Right lobe of liver (tissue), 4 donors: ENCODE data around the gene PNPLA7.

Experiments used
- POLR2A ChIP-seq: fragments of 450-650 bp; IDR thresholded peaks from one replicate; pipeline ENCODE4 v1.6.1; 2017; ENCODE audit warnings: antibody characterized with exemption, mild to moderate bottlenecking
- TF ChIP-seq, protein P1 (sequence below), 4 donors: fragments of 200-600 bp in 3 of 4; fragments of 450-650 bp in 1 of 4; IDR thresholded peaks; one replicate each; pipeline versions ENCODE4 v1.5.1 to v1.8.0; 2016 to 2022; ENCODE audit warnings: antibody characterized with exemption in 4 of 4, mild to moderate bottlenecking in 2 of 4
- donor health status: DM: no; HTN: no; CAD: no.
- donor health status: DM: no; HTN: no; CAD: no.
- donor health status: DM: no; HTN: yes; CAD: no.

DNA sequence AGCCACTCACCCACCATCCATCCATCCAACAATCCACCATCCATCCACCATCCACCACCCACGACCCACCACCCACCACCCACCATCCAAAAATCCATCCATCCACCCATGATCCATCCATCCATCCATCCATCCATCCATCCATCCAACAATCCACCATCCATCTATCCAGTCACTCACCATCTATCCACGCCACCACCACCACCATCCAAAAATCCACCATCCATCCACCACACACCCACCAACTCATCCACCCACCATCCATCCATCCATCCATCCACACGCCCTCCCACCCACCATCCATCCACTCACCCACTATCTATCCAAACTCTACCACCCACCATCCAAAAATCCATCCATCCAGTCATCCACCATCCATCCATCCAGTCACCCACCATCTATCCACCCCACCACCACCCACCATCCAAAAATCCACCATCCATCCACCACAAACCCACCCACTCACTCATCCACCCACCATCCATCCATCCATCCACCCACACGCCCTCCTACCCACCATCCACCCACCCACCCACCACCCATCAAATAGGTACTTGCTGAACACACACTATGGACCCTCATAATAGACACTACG, 19.5 kb upstream of the PNPLA7 start:
- TF ChIP-seq, protein P1, sequence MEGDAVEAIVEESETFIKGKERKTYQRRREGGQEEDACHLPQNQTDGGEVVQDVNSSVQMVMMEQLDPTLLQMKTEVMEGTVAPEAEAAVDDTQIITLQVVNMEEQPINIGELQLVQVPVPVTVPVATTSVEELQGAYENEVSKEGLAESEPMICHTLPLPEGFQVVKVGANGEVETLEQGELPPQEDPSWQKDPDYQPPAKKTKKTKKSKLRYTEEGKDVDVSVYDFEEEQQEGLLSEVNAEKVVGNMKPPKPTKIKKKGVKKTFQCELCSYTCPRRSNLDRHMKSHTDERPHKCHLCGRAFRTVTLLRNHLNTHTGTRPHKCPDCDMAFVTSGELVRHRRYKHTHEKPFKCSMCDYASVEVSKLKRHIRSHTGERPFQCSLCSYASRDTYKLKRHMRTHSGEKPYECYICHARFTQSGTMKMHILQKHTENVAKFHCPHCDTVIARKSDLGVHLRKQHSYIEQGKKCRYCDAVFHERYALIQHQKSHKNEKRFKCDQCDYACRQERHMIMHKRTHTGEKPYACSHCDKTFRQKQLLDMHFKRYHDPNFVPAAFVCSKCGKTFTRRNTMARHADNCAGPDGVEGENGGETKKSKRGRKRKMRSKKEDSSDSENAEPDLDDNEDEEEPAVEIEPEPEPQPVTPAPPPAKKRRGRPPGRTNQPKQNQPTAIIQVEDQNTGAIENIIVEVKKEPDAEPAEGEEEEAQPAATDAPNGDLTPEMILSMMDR (IDR thresholded peaks at IDR 0.05) = no peak
- TF ChIP-seq POLR2A = no peak
